ENCODE measurements around the gene GAS6.

Gene GAS6

GRCh38 chr13:113851826-113852535, 11.9 kb downstream of the GAS6 start:
- DNase-seq (ENCODE audit: low spot score) = no peak

- DNase-seq (ENCODE audit: low spot score) = no peak
These were observed 12.4 kb downstream of the GAS6 start for GRCh38 chr13:113851480-113851803.

- DNase-seq (ENCODE audit: low spot score) = no peak
These were observed 13.0 kb downstream of the GAS6 start for GRCh38 chr13:113850722-113851479.

- DNase-seq (ENCODE audit: low spot score) = no peak
These were observed 13.7 kb downstream of the GAS6 start for GRCh38 chr13:113849981-113850721.

- DNase-seq (ENCODE audit: low spot score) = no peak
These were observed 14.3 kb downstream of the GAS6 start for GRCh38 chr13:113849546-113849945.

- no peak for DNase-seq (ENCODE audit: low spot score)
These were observed 15.2 kb downstream of the GAS6 start for GRCh38 chr13:113848431-113849260.

- no peak for DNase-seq (ENCODE audit: low spot score)
These were observed 15.9 kb downstream of the GAS6 start for GRCh38 chr13:113848020-113848419.

GRCh38 chr13:113846636-113847318, 17.1 kb downstream of the GAS6 start:
- no peak for DNase-seq (ENCODE audit: low spot score)

- DNase-seq (ENCODE audit: low spot score) = no peak
These were observed 17.9 kb downstream of the GAS6 start for GRCh38 chr13:113845723-113846635.

GRCh38 chr13:113845055-113845454, 18.8 kb downstream of the GAS6 start:
- no peak for DNase-seq (ENCODE audit: low spot score)

GRCh38 chr13:113843864-113844556, 19.9 kb downstream of the GAS6 start:
- DNase-seq (ENCODE audit: low spot score) = no peak

- no peak for DNase-seq (ENCODE audit: low spot score)
These were observed 20.7 kb downstream of the GAS6 start for GRCh38 chr13:113843063-113843654.

GRCh38 chr13:113842336-113843062, 21.4 kb downstream of the GAS6 start:
- no peak for DNase-seq (ENCODE audit: low spot score)

GRCh38 chr13:113841353-113841650, 22.6 kb downstream of the GAS6 start:
- no peak for DNase-seq (ENCODE audit: low spot score)

- DNase-seq (ENCODE audit: low spot score) = peak; percentile 77
These were observed 23.1 kb downstream of the GAS6 start for GRCh38 chr13:113840541-113841352.

GRCh38 chr13:113839536-113840204, 24.2 kb downstream of the GAS6 start:
- DNase-seq (ENCODE audit: low spot score) = no peak

GRCh38 chr13:113838711-113839201, 25.1 kb downstream of the GAS6 start:
- no peak for DNase-seq (ENCODE audit: low spot score)
